H1 (cell line): ENCODE results near the gene CD151.

Experiments used
- BACH1 ChIP-seq: IDR thresholded peaks from 2 replicates; pipeline ENCODE4 v1.6.1; 2012; ENCODE audit warnings: low read length, improper control_type of control experiment
- CTCF ChIP-seq, 3 experiments: IDR thresholded peaks; 1 replicate in 2 of 3; 2 replicates in 1 of 3; pipeline versions ENCODE4 v1.5.1 to v1.6.1; 2011; ENCODE audit warnings: low read length in 3 of 3, mild to moderate bottlenecking in 3 of 3, inconsistent platforms in 2 of 3, low read depth in 1 of 3, moderate library complexity in 1 of 3; ENCODE audit not compliant: insufficient read depth in 1 of 3; ENCODE audit errors: control extremely low read depth in 1 of 3
- E2F6 ChIP-seq: IDR thresholded peaks from 2 replicates; pipeline ENCODE4 v1.6.1; 2012; ENCODE audit warnings: inconsistent platforms
- EZH2 ChIP-seq: fragments of 200-600 bp; sonication (generic); IDR thresholded peaks from 2 replicates; pipeline ENCODE4 v1.7.1; 2012; ENCODE audit warnings: low read depth, mild to moderate bottlenecking, moderate library complexity, low read length, inconsistent platforms; ENCODE audit not compliant: severe bottlenecking
- GABPA ChIP-seq: IDR thresholded peaks from 2 replicates; pipeline ENCODE4 v1.6.1; 2011; ENCODE audit warnings: mild to moderate bottlenecking, low read length, moderate library complexity, borderline replicate concordance; ENCODE audit not compliant: insufficient read depth
- JUND ChIP-seq: IDR thresholded peaks from 2 replicates; pipeline ENCODE4 v1.6.1; 2011; ENCODE audit warnings: mild to moderate bottlenecking, improper control_type of control experiment, low read length
- MAX ChIP-seq: IDR thresholded peaks from 2 replicates; pipeline ENCODE4 v1.6.1; 2012; ENCODE audit warnings: inconsistent platforms
- POLR2A ChIP-seq, 2 experiments: IDR thresholded peaks; 1 replicate in 1 of 2; 2 replicates in 1 of 2; pipeline ENCODE4 v1.6.1; 2011; ENCODE audit warnings: low read depth in 2 of 2, low read length in 2 of 2, mild to moderate bottlenecking in 2 of 2; ENCODE audit errors: control extremely low read depth in 1 of 2
- POLR2AphosphoS5 ChIP-seq: IDR thresholded peaks from 2 replicates; pipeline ENCODE4 v1.6.1; 2011; ENCODE audit warnings: low read depth, low read length
- RFX5 ChIP-seq: IDR thresholded peaks from 2 replicates; pipeline ENCODE4 v1.6.1; 2011; ENCODE audit warnings: low read depth, low read length, improper control_type of control experiment, borderline replicate concordance

GRCh38 chr11:839280-839623 is 6.5 kb downstream of the CD151 start:
- no peak for TF ChIP-seq E2F6
- no peak for TF ChIP-seq GABPA
- no peak for TF ChIP-seq BACH1
- TF ChIP-seq CTCF (IDR thresholded peaks at IDR 0.05; ENCODE audit: control extremely low read depth in 1 of 3, insufficient read depth in 1 of 3, low read depth in 1 of 3, low read length in 3 of 3): no peak
- no peak for TF ChIP-seq POLR2AphosphoS5
- TF ChIP-seq EZH2: no peak
- TF ChIP-seq JUND: no peak
- TF ChIP-seq MAX: no peak
- TF ChIP-seq POLR2A (IDR thresholded peaks at IDR 0.05; ENCODE audit: control extremely low read depth in 1 of 2, low read depth in 2 of 2, low read length in 2 of 2): no peak
- no peak for TF ChIP-seq RFX5
